ENCODE data around the gene ZC3H12D.

DNA sequence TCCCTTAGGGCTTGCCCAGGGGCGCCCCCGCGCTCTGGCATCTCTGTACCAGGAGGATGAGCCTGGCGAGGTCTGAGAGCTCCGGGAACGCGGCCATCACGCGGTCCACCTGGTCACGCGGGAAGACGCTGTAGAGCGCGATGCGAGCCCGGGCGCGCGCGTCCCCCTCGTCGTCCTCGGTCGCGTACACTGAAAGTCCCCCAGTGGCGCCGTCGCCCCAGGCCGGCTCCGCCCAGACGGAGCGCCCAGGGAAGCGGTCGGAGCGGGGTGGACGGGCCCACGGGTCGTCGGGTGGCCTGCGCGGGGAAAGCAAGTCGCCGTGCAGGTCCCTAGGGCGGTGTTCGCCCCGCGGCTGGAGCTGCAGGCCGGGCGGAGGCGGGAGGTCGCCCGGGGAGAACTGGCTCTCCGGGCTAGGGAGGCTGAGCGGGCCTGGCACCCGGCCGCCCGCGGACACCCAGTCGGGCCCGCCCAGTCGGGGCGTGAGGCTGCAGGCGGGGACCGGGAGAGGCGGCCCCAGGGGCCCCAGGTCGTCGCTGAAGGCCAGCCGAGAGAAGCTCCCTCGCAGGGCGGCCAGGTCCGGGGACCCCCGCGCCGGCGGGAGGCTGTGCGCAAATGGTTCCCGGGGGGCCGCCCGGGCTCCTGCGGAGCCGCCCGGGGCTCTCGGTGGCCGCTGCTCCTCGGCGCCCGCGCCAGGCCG is 34.0 kb downstream of the ZC3H12D start:
- TF ChIP-seq CTCF (CRISPR knock-in tag; IDR thresholded peaks at IDR 0.05) (no peak), ZNF335 (CRISPR knock-in tag; IDR thresholded peaks at IDR 0.05) (no peak), PTBP1 (IDR thresholded peaks at IDR 0.05; ENCODE audit: low read depth, low read length, poor library complexity, severe bottlenecking) (no peak), ZNF773 (CRISPR knock-in tag; IDR thresholded peaks at IDR 0.05; ENCODE audit: borderline replicate concordance) (no peak)

All from HepG2 (cell line).